Limb (tissue), 2 donors: ENCODE data around the gene DGCR2.
"Not testable (repeated sequence)": the region's sequence is repeated elsewhere in the genome, so short reads cannot be mapped to it uniquely, and the experiment has no call there.

Source experiments
- DNase-seq, 2 donors: peaks; one replicate each; pipeline ENCODE4 v3.0.0-alpha.2; 2016; ENCODE audit errors: extremely low spot score in 2 of 2

DGCR2 gene

GRCh38 chr22:19084126-19084525 lies 38.1 kb downstream of the DGCR2 start:
- not testable (repeated sequence) for DNase-seq

GRCh38 chr22:19082793-19083192 lies 39.4 kb downstream of the DGCR2 start:
- DNase-seq = no peak

GRCh38 chr22:19082101-19082500 lies 40.1 kb downstream of the DGCR2 start:
- no peak for DNase-seq

GRCh38 chr22:19081351-19081750 lies 40.9 kb downstream of the DGCR2 start:
- no peak for DNase-seq

- no peak for DNase-seq
These were observed 41.4 kb downstream of the DGCR2 start for GRCh38 chr22:19080853-19081252.

- no peak for DNase-seq
These were observed 42.5 kb downstream of the DGCR2 start for GRCh38 chr22:19079691-19080090.

GRCh38 chr22:19075404-19075803 lies 46.8 kb downstream of the DGCR2 start:
- DNase-seq = no peak

GRCh38 chr22:19072853-19073252 lies 49.4 kb downstream of the DGCR2 start:
- DNase-seq = not testable (repeated sequence)

- DNase-seq = no peak
These were observed 51.6 kb downstream of the DGCR2 start for GRCh38 chr22:19070397-19071169.

GRCh38 chr22:19069451-19069850 lies 52.8 kb downstream of the DGCR2 start:
- no peak for DNase-seq

GRCh38 chr22:19068784-19069271 lies 53.4 kb downstream of the DGCR2 start:
- no peak for DNase-seq

GRCh38 chr22:19067696-19068348 lies 54.4 kb downstream of the DGCR2 start:
- DNase-seq = no peak

GRCh38 chr22:19066531-19067271 lies 55.5 kb downstream of the DGCR2 start:
- DNase-seq = no peak

GRCh38 chr22:19065929-19066328 lies 56.3 kb downstream of the DGCR2 start:
- DNase-seq = no peak

- DNase-seq = no peak
These were observed 56.8 kb downstream of the DGCR2 start for GRCh38 chr22:19065298-19065859.

GRCh38 chr22:19064354-19065054 lies 57.7 kb downstream of the DGCR2 start:
- DNase-seq = no peak

- DNase-seq = no peak
These were observed 58.4 kb downstream of the DGCR2 start for GRCh38 chr22:19063581-19064353.

GRCh38 chr22:19062943-19063308 lies 59.3 kb downstream of the DGCR2 start:
- no peak for DNase-seq

GRCh38 chr22:19062139-19062942 lies 59.9 kb downstream of the DGCR2 start:
- DNase-seq = no peak
